Measurements from ENCODE around the gene SLC17A7. TPM values are rescaled to one million over a fixed set of nuclear protein-coding genes. Genes with fewer than 3 reads are reported as not detected.

SLC17A7 gene
- polyA plus RNA-seq, 1 experiment, result 0.10 TPM

GRCh38 chr19:49428547-49429451 lies 12.5 kb downstream of the SLC17A7 start:
- peaks cover 72% of the 10 kb centered on the region for H3K27me3 ChIP-seq (ENCODE audit: control insufficient read depth, insufficient read depth, low read length)
- ChIA-PET CTCF (interaction anchor here (0.7 to 2.3 kb wide), 4 partner anchors 8 to 203 kb away, joined by 3 to 6 read pairs (median 3); no protein-coding TSS in a partner anchor), POLR2A (no interaction called here)
- no peak overlapping the region for H3K4me3 ChIP-seq (ENCODE audit: low read depth, low read length)
- no peaks in the 10 kb centered on the region for H3K36me3 ChIP-seq (ENCODE audit: control insufficient read depth, insufficient read depth, low read length)
- no peak for TF ChIP-seq CTCF (IDR thresholded peaks at IDR 0.05; ENCODE audit: insufficient read depth, low read depth, low read length)
- no peak for DNase-seq (ENCODE audit: low read depth)

GRCh38 chr19:49427855-49428546 lies 13.3 kb downstream of the SLC17A7 start:
- peaks cover 75% of the 10 kb centered on the region for H3K27me3 ChIP-seq (ENCODE audit: control insufficient read depth, insufficient read depth, low read length)
- H3K36me3 ChIP-seq (ENCODE audit: control insufficient read depth, insufficient read depth, low read length), result no peaks in the 10 kb centered on the region
- CTCF ChIA-PET, result interaction anchor here (0.6 to 2.3 kb wide), 2 partner anchors 15 to 20 kb away, joined by 3 to 6 read pairs; no protein-coding TSS in a partner anchor
- no peak for TF ChIP-seq CTCF (IDR thresholded peaks at IDR 0.05; ENCODE audit: insufficient read depth, low read depth, low read length)
- no peak overlapping the region for H3K4me3 ChIP-seq (ENCODE audit: low read depth, low read length)
- DNase-seq (ENCODE audit: low read depth), result no peak
- POLR2A ChIA-PET, result no interaction called here

GRCh38 chr19:49427339-49427738 lies 14.0 kb downstream of the SLC17A7 start:
- CTCF ChIA-PET, result interaction anchor here (1.0 to 2.3 kb wide), 3 partner anchors 13 to 37 kb away, joined by 3 to 6 read pairs (median 6); no protein-coding TSS in a partner anchor
- Histone ChIP-seq H3K4me3 (ENCODE audit: low read depth, low read length) (no peak overlapping the region), H3K27me3 (ENCODE audit: control insufficient read depth, insufficient read depth, low read length) (peaks cover 76% of the 10 kb centered on the region), H3K36me3 (ENCODE audit: control insufficient read depth, insufficient read depth, low read length) (no peaks in the 10 kb centered on the region)
- no peak for DNase-seq (ENCODE audit: low read depth)
- TF ChIP-seq CTCF (IDR thresholded peaks at IDR 0.05; ENCODE audit: insufficient read depth, low read depth, low read length), result no peak
- POLR2A ChIA-PET, result no interaction called here

- H3K36me3 ChIP-seq (ENCODE audit: control insufficient read depth, insufficient read depth, low read length), result no peaks in the 10 kb centered on the region
- ChIA-PET POLR2A (no interaction called here), CTCF (interaction anchor here (0.9 to 2.5 kb wide), 7 partner anchors 10 to 124 kb away, joined by 3 to 10 read pairs (median 6); no protein-coding TSS in a partner anchor)
- peaks cover 82% of the 10 kb centered on the region for H3K27me3 ChIP-seq (ENCODE audit: control insufficient read depth, insufficient read depth, low read length)
- no peak for DNase-seq (ENCODE audit: low read depth)
- TF ChIP-seq CTCF (IDR thresholded peaks at IDR 0.05; ENCODE audit: insufficient read depth, low read depth, low read length), result no peak
- H3K4me3 ChIP-seq (ENCODE audit: low read depth, low read length), result no peak overlapping the region
Measured at GRCh38 chr19:49425922-49426592, 15.3 kb downstream of the SLC17A7 start.

All from BJ (cell line).